ENCODE data around the gene MYBPHL. TPM values are rescaled to one million over a fixed set of nuclear protein-coding genes. Genes with fewer than 3 reads are reported as not detected.

MYBPHL gene
- total RNA-seq, 4 donors from 2014 or later = 3.1 TPM; not detected in 3

DNA sequence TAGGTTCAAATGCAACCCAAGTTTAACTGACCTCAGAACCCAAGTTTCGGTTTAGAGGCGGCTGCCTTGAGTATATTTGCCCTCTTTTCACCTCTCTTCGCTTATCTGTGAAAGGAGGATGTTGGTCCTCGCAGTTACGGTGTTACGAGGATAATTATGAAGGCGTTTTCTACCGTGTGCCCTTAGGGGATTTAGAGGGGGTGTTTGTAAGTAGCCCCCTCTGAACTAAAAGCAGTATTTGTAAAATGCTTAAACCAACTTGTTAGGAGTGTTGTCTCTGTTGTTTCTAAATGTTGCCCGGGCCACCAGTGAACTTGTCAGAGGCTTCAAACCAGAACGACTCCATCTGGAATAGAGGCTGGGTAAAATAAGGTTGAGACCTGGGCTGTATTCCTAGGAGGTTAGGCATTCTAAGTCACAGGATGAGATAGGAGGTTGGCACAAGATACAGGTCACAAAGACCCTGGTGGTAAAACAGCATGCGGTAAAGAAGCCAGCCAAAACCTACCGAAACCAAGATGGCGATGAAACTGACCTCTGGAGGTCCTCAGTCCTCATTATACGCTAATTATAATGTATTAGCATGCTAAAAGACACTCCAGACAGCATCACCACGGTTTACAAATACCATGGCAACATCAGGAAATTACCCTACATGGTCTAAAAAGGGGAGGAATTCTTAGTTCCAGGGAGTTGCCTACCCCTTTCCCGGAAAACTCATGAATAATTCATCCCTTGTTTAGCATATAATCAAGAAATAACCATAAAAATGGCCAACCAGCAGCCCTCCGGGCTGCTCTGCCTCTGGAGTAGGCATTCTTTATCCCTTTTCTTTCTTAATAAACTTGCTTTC is 22.8 kb downstream of the MYBPHL start:
- intact Hi-C loops (cut with DNase I; ENCODE audit: low total_unique reads) = loop anchor here (2.0 kb wide), 1 partner anchor 15 kb away; no protein-coding TSS in a partner anchor
- in situ Hi-C loops (cut with MboI; ENCODE audit: low sequenced_read_pairs in 4 of 4) = loop anchor here in 1 of 4 donors (10.0 to 25.0 kb wide), 2 partner anchors 111 to 253 kb away; partner anchors contain the start of genes GNAI3, GPR61 and SORT1
- Histone ChIP-seq H3K4me3 (peak overlapping the region; percentile 64 to 72 (median 64)), H3K9me3 (no peaks in the 10 kb centered on the region), H3K4me1 (peaks cover 13 to 19% of the 10 kb centered on the region in 2 donors), H3K36me3 (no peaks in the 10 kb centered on the region), H3K27me3 (no peaks in the 10 kb centered on the region), H3K27ac (peak overlapping the region; percentile 79 to 93 (median 86))
- TF ChIP-seq, protein P1, sequence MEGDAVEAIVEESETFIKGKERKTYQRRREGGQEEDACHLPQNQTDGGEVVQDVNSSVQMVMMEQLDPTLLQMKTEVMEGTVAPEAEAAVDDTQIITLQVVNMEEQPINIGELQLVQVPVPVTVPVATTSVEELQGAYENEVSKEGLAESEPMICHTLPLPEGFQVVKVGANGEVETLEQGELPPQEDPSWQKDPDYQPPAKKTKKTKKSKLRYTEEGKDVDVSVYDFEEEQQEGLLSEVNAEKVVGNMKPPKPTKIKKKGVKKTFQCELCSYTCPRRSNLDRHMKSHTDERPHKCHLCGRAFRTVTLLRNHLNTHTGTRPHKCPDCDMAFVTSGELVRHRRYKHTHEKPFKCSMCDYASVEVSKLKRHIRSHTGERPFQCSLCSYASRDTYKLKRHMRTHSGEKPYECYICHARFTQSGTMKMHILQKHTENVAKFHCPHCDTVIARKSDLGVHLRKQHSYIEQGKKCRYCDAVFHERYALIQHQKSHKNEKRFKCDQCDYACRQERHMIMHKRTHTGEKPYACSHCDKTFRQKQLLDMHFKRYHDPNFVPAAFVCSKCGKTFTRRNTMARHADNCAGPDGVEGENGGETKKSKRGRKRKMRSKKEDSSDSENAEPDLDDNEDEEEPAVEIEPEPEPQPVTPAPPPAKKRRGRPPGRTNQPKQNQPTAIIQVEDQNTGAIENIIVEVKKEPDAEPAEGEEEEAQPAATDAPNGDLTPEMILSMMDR (IDR thresholded peaks at IDR 0.05 in 4 of 5, conservative IDR thresholded peaks at IDR 0.05 in 1 of 5) = no peak
- TF ChIP-seq POLR2A (IDR thresholded peaks at IDR 0.05) = no peak
- DNase-seq (no peak), ATAC-seq (no peak)

DNA sequence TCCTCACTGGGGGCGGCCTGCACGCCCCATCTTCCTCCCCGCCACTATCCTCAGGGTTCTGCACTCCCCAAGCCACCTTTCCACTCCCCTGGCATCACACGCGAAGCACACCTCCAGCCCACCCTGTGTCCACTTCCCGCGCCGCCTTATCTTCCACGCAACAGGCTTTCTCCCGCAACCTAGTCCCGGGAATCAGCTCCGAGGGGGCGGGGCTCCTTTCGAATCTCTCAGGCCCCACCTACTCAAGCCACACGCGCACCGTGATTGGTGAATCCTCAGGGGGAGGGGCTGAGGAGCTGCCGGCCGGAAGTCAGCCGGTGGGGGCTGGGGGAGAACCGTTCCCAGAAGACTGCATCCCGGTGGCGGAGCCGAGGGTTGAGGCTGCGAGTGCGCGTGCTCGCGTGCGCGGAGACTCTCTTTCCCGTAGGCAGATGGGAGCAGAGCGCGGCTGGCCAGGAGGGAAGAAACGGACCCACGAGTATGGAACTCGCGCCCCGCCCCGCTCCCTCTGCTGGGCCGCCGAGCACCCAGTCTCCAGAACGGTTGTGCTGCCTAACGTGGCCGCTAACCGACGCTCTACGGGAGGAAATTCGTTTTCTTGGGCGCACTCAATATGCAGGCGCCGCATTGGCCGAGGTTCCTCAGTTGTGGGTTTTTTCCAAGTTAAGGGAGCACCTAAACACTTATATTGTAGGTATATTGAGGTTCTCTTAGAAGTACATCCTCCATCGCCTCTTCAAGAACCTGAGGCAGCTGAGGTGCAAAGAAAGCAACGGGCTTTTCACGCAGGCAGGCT is 23.7 kb downstream of the MYBPHL start, which contains the start of gene PSRC1:
TSS of gene PSRC1 (minus strand) at position 194 of the 796 bp plus-strand sequence.
- H3K27me3 ChIP-seq = no peaks in the 10 kb centered on the region
- DNase-seq (peak; percentile 95 to 96), ATAC-seq (peak; percentile 94 to 98)
- no peaks in the 10 kb centered on the region for H3K9me3 ChIP-seq
- intact Hi-C loops (cut with DNase I; ENCODE audit: low total_unique reads) (no loop called here), in situ Hi-C loops (cut with MboI; ENCODE audit: low sequenced_read_pairs in 4 of 4) (loop anchor here in 1 of 4 donors (10.0 to 25.0 kb wide), 2 partner anchors 112 to 254 kb away; partner anchors contain the start of genes GNAI3, GPR61 and SORT1)
- peak within 1 kb of the TSS; percentile 79 to 93 (median 86) for H3K27ac ChIP-seq
- peak within 1 kb of the TSS; percentile 64 to 72 (median 64) for H3K4me3 ChIP-seq
- H3K36me3 ChIP-seq = no peaks in the 10 kb centered on the region
- TF ChIP-seq, protein P1 (IDR thresholded peaks at IDR 0.05 in 4 of 5, conservative IDR thresholded peaks at IDR 0.05 in 1 of 5) = peak in 4 of 5 experiments; percentile 43 to 71 (median 59)
- TF ChIP-seq POLR2A (IDR thresholded peaks at IDR 0.05) = peak; percentile 66 to 68
- H3K4me1 ChIP-seq = peaks cover 13 to 19% of the 10 kb centered on the region in 2 donors

DNA sequence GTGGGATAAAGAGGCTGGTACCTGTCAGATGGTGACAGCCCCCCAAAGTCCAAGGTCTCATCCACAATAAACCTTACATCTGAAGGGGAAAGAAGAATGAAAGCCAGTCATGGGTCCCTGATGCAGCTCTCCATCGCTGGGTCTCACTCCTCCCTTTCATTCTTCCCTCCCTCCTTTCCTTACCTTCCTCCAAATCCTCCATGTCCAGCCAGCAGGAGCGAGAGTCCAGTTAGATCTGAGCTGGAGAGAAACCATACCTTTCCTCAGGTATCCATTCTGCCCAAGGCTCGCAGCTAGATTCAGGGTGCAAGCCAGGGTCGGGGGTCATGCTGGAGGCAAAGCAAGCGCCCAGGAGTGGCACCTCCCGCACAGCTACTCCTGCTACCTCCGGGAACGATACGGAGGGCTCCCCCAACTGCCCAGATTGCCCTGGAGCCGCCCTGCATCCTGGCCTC is 24.3 kb downstream of the MYBPHL start:
- ATAC-seq = no peak
- intact Hi-C loops (cut with DNase I; ENCODE audit: low total_unique reads) = no loop called here
- no peaks in the 10 kb centered on the region for H3K27me3 ChIP-seq
- no peak for TF ChIP-seq POLR2A (IDR thresholded peaks at IDR 0.05)
- TF ChIP-seq, protein P1 (IDR thresholded peaks at IDR 0.05 in 4 of 5, conservative IDR thresholded peaks at IDR 0.05 in 1 of 5) = no peak
- DNase-seq = no peak
- H3K4me1 ChIP-seq = peaks cover 13 to 19% of the 10 kb centered on the region in 2 donors
- H3K4me3 ChIP-seq = peak overlapping the region; percentile 64 to 72 (median 64)
- H3K36me3 ChIP-seq = no peaks in the 10 kb centered on the region
- in situ Hi-C loops (cut with MboI; ENCODE audit: low sequenced_read_pairs in 4 of 4) = loop anchor here in 1 of 4 donors (10.0 to 25.0 kb wide), 2 partner anchors 112 to 255 kb away; partner anchors contain the start of genes GNAI3, GPR61 and SORT1
- peak overlapping the region; percentile 79 to 93 (median 86) for H3K27ac ChIP-seq
- no peaks in the 10 kb centered on the region for H3K9me3 ChIP-seq

DNA sequence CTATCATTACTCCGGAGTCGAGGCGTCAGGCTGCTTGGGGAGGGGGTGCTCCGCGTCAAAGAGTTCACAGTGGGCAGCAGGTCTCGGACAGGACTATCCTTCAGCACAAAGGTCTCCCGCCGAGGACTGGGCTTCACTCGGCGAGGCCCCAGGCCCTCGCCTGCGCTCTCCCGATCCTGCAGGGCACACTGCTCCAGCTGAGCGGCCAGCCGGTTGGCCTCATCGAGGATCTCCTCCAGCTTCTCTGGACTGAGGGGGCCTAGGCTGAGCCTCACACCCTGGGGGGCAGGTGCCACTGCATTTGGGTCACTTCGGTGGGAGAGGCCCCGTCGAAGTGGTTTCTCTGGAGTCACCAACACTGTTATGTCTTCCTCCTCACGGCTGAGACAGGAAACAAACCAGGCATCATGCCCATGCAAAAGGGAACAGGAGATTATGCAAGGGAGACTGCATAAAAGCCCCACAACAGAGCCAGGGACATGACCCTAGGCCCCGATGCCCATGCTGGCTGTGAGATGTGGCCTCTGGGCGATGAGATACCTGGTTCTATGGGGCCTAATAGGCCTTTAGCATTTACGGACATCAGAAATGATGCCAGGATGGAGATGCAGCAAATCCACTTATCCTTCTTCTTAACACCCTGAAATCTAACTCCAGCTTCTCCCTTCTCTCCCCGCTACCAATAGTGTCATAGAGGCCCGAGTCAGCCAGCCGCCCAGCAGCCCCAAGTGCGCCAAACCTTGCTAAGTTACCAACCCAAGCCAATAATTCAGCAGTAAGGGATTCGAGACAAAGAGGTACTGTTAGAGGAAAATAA is 24.9 kb downstream of the MYBPHL start:
- Histone ChIP-seq H3K4me1 (peaks cover 18 to 19% of the 10 kb centered on the region in 2 donors), H3K4me3 (no peak overlapping the region), H3K27ac (no peak overlapping the region), H3K36me3 (no peaks in the 10 kb centered on the region), H3K9me3 (no peaks in the 10 kb centered on the region), H3K27me3 (no peaks in the 10 kb centered on the region)
- intact Hi-C loops (cut with DNase I; ENCODE audit: low total_unique reads) (no loop called here), in situ Hi-C loops (cut with MboI; ENCODE audit: low sequenced_read_pairs in 4 of 4) (loop anchor here in 1 of 4 donors (10.0 to 25.0 kb wide), 2 partner anchors 113 to 255 kb away; partner anchors contain the start of genes GNAI3, GPR61 and SORT1)
- DNase-seq (no peak), ATAC-seq (no peak)
- TF ChIP-seq POLR2A (IDR thresholded peaks at IDR 0.05) = no peak
- TF ChIP-seq, protein P1 (IDR thresholded peaks at IDR 0.05 in 4 of 5, conservative IDR thresholded peaks at IDR 0.05 in 1 of 5) = no peak
